Endodermal cell (in vitro differentiated cells): ENCODE data around the gene SRSF5. TPM values are rescaled to one million over a fixed set of nuclear protein-coding genes. Genes with fewer than 3 reads are reported as not detected.
A peak's percentile ranks its signal among the peaks of the same experiment; 100 is the strongest.

ENCODE experiments used
- DNase-seq: peaks from one replicate; pipeline ENCODE4 v3.0.0-alpha.2; 2017
- H3K27ac ChIP-seq: 2 replicates; pipeline ENCODE4 v1.5.1; 2013; ENCODE audit warnings: mild to moderate bottlenecking, low read depth, low read length, moderate library complexity
- H3K27me3 ChIP-seq: 2 replicates; pipeline ENCODE4 v1.6.1; 2013; ENCODE audit warnings: mild to moderate bottlenecking, low read length, moderate library complexity; ENCODE audit not compliant: insufficient read depth, control insufficient read depth, poor library complexity, severe bottlenecking
- H3K36me3 ChIP-seq: 2 replicates; pipeline ENCODE4 v1.7.0; 2013; ENCODE audit warnings: mild to moderate bottlenecking, low read length, moderate library complexity; ENCODE audit not compliant: control insufficient read depth, insufficient read depth
- H3K4me1 ChIP-seq: one replicate; pipeline ENCODE4 v1.7.0; 2013; ENCODE audit warnings: low read length; ENCODE audit not compliant: control insufficient read depth, insufficient read depth
- H3K4me3 ChIP-seq: 2 replicates; pipeline ENCODE4 v1.5.1; 2013; ENCODE audit warnings: mild to moderate bottlenecking, low read length, moderate library complexity
- H3K9ac ChIP-seq: 2 replicates; pipeline ENCODE4 v1.6.1; 2013; ENCODE audit warnings: mild to moderate bottlenecking, low read length, moderate library complexity; ENCODE audit not compliant: poor library complexity, severe bottlenecking; ENCODE audit errors: extremely low read depth
- H3K9me3 ChIP-seq: 2 replicates; pipeline ENCODE4 v1.6.1; 2013; ENCODE audit warnings: mild to moderate bottlenecking, low read length, moderate library complexity; ENCODE audit not compliant: control insufficient read depth
- H3K27ac Mint-ChIP-seq: 2 replicates; pipeline ENCODE4 v1.8.0; 2020; ENCODE audit warnings: mixed read lengths
- H3K27me3 Mint-ChIP-seq: 2 replicates; pipeline ENCODE4 v1.8.0; 2021; ENCODE audit warnings: mild to moderate bottlenecking, mixed read lengths; ENCODE audit not compliant: insufficient read depth
- H3K36me3 Mint-ChIP-seq: 2 replicates; pipeline ENCODE4 v1.8.0; 2020; ENCODE audit warnings: low read depth, mixed read lengths
- H3K4me1 Mint-ChIP-seq: 2 replicates; pipeline ENCODE4 v1.8.0; 2020; ENCODE audit warnings: mixed read lengths
- H3K4me3 Mint-ChIP-seq: 2 replicates; pipeline ENCODE4 v1.8.0; 2020; ENCODE audit warnings: mild to moderate bottlenecking, moderate library complexity, mixed read lengths
- H3K9me3 Mint-ChIP-seq: 2 replicates; pipeline ENCODE4 v1.8.0; 2020; ENCODE audit warnings: mild to moderate bottlenecking, mixed read lengths
- WGBS, 2 experiments: methylation state at CpG; one replicate each; pipeline versions ENCODE4 v1.1.5 to v1.1.7; 2013; ENCODE audit warnings: missing lambda C conversion rate in 2 of 2, mixed read lengths in 1 of 2; ENCODE audit not compliant: insufficient coverage in 1 of 2, insufficient read length in 1 of 2; 5-methylcytosine and 5-hydroxymethylcytosine counted together
- total RNA-seq, 2 donors: library from RNA; stranded (reverse); fragmentation: NEBNext Ultra II Directional in 1 of 2; extraction: Animal tissue kit (Norgen Biotek cat#: 25700) in 1 of 2; gene quantifications; 2 replicates in 1 of 2; 3 replicates in 1 of 2; pipeline ENCODE4 v1.2.1, GENCODE V29; 2021
- TF ChIP-seq, protein P1 (sequence below): fragments of 200-600 bp; sonication (generic); conservative IDR thresholded peaks from 2 replicates; pipeline ENCODE4 v1.5.0; 2021; ENCODE audit warnings: antibody characterized with exemption, mild to moderate bottlenecking

The SRSF5 gene
- total RNA-seq, 2 donors from 2014 or later: 285 to 307 TPM

GRCh38 chr14:69768873-69769272, 1.9 kb downstream of the SRSF5 start:
- Histone ChIP-seq H3K27me3 (no peaks in the 10 kb centered on the region), H3K4me1 (peaks cover 6% of the 10 kb centered on the region), H3K9ac (no peak overlapping the region), H3K9me3 (peaks cover 8% of the 10 kb centered on the region), H3K36me3 (peaks cover 62% of the 10 kb centered on the region), H3K4me3 (peak overlapping the region; percentile 98), H3K27ac (no peak overlapping the region)
- peaks cover 65% of the 10 kb centered on the region for H3K36me3 Mint-ChIP-seq
- H3K27me3 Mint-ChIP-seq: peaks cover 5% of the 10 kb centered on the region
- TF ChIP-seq, protein P1, sequence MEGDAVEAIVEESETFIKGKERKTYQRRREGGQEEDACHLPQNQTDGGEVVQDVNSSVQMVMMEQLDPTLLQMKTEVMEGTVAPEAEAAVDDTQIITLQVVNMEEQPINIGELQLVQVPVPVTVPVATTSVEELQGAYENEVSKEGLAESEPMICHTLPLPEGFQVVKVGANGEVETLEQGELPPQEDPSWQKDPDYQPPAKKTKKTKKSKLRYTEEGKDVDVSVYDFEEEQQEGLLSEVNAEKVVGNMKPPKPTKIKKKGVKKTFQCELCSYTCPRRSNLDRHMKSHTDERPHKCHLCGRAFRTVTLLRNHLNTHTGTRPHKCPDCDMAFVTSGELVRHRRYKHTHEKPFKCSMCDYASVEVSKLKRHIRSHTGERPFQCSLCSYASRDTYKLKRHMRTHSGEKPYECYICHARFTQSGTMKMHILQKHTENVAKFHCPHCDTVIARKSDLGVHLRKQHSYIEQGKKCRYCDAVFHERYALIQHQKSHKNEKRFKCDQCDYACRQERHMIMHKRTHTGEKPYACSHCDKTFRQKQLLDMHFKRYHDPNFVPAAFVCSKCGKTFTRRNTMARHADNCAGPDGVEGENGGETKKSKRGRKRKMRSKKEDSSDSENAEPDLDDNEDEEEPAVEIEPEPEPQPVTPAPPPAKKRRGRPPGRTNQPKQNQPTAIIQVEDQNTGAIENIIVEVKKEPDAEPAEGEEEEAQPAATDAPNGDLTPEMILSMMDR: no peak
- peaks cover 28% of the 10 kb centered on the region for H3K4me1 Mint-ChIP-seq
- 92 to 96% methylated on average over 8 of the region's 8 CpGs for WGBS, 2 experiments
- peak overlapping the region; percentile 100 for H3K4me3 Mint-ChIP-seq
- peak overlapping the region; percentile 100 for H3K27ac Mint-ChIP-seq
- peaks cover 13% of the 10 kb centered on the region for H3K9me3 Mint-ChIP-seq
- no peak for DNase-seq

DNA sequence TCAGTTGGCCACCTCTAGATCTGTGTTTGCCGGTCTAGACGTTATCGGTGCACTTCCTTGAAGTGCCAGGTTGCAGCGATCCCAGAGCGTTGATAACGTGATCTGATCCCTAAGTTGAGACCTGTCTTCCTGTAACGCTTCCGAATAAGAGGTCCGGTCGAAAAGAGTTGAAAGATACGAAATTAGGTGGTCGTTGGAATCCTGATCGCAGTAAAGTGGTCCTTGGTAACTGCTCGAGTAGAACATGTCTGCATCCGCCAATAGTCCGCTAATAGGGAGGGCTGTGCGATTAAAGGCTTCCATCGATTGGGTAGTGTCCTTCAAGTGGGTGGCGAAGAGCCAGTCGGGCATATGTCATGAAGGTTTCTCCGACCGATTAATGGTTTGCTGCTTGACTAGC, 2.7 kb downstream of the SRSF5 start:
- peak overlapping the region; percentile 98 for H3K4me3 ChIP-seq
- peaks cover 6% of the 10 kb centered on the region for H3K4me1 ChIP-seq
- H3K9me3 ChIP-seq: peaks cover 8% of the 10 kb centered on the region
- Mint-ChIP-seq H3K27ac (peak overlapping the region; percentile 28), H3K27me3 (peaks cover 2% of the 10 kb centered on the region), H3K9me3 (peaks cover 13% of the 10 kb centered on the region), H3K4me1 (peaks cover 28% of the 10 kb centered on the region), H3K36me3 (peaks cover 70% of the 10 kb centered on the region), H3K4me3 (peak overlapping the region; percentile 100)
- DNase-seq: peak; percentile 47
- peaks cover 69% of the 10 kb centered on the region for H3K36me3 ChIP-seq
- H3K27ac ChIP-seq: no peak overlapping the region
- no peaks in the 10 kb centered on the region for H3K27me3 ChIP-seq
- TF ChIP-seq, protein P1: no peak
- WGBS, 2 experiments: 96 to 97% methylated on average over 19 to 22 of the region's 22 CpGs
- no peak overlapping the region for H3K9ac ChIP-seq

DNA sequence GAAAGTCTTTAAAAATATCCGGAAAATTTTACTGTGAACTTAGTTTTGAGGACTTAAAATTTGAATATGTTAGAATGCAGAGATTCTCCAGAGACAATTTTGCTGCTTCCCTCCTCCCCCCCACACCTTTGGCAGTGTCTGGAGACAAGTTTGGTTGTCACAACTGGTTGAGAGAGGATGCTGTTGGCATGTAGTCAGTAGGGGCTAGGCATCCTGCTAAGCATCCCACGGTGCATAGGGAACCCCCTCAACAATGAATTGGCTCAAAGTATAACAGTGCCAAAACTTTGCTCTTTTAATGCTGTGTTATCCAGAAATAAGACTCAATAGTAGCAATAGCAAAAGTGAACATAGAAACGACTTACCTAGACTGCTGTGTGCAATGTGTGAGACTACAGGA, 3.6 kb downstream of the SRSF5 start:
- Histone ChIP-seq H3K36me3 (peaks cover 78% of the 10 kb centered on the region), H3K9me3 (peaks cover 6% of the 10 kb centered on the region), H3K27ac (no peak overlapping the region), H3K9ac (no peak overlapping the region), H3K27me3 (no peaks in the 10 kb centered on the region), H3K4me3 (peak overlapping the region; percentile 98), H3K4me1 (peaks cover 6% of the 10 kb centered on the region)
- TF ChIP-seq, protein P1: no peak
- Mint-ChIP-seq H3K4me3 (peak overlapping the region; percentile 100), H3K27me3 (peaks cover 2% of the 10 kb centered on the region), H3K36me3 (peaks cover 76% of the 10 kb centered on the region), H3K27ac (peak overlapping the region; percentile 83), H3K9me3 (peaks cover 12% of the 10 kb centered on the region), H3K4me1 (peaks cover 28% of the 10 kb centered on the region)
- peak; percentile 22 for DNase-seq
- 94 to 95% methylated on average over 2 to 3 of the region's 3 CpGs for WGBS, 2 experiments
